Activated CD8-positive, alpha-beta memory T cell treated with anti-CD3 and anti-CD28 coated beads for 36 hours (primary cell): ENCODE data around the gene LRRC8D. TPM values are rescaled to one million over a fixed set of nuclear protein-coding genes. Genes with fewer than 3 reads are reported as not detected.

Experiments used
- CTCF ChIA-PET: fragments of 350-600 bp; sonication (Branson Sonifier 250); formaldehyde crosslinking; loops from one replicate; lab custom pipeline; 2021; ENCODE audit warnings: antibody characterized with exemption; lab: Charles Lee
- POLR2A ChIA-PET: fragments of 350-600 bp; sonication (Branson Sonifier 250); formaldehyde crosslinking; loops from one replicate; lab custom pipeline; 2021; ENCODE audit warnings: antibody characterized with exemption; lab: Charles Lee
- total RNA-seq, 2 experiments: library from RNA; stranded (reverse); gene quantifications; one replicate each; pipeline ENCODE4 v1.2.3, GENCODE V29; 2021

Gene LRRC8D
- total RNA-seq, 2 experiments from 2014 or later = 39.4 to 40.4 TPM

GRCh38 chr1:89882348-89883029 lies 61.7 kb downstream of the LRRC8D start:
- POLR2A ChIA-PET = no interaction called here
- CTCF ChIA-PET = no interaction called here

GRCh38 chr1:89883030-89883379 lies 62.2 kb downstream of the LRRC8D start:
- ChIA-PET POLR2A (no interaction called here), CTCF (no interaction called here)

- CTCF ChIA-PET = interaction anchor here (0.6 kb wide), 1 partner anchor 105 kb away, joined by 3 read pairs; no protein-coding TSS in a partner anchor
- POLR2A ChIA-PET = no interaction called here
These were observed 64.1 kb downstream of the LRRC8D start for GRCh38 chr1:89884718-89885596.

GRCh38 chr1:89887270-89887669 lies 66.4 kb downstream of the LRRC8D start:
- ChIA-PET CTCF (no interaction called here), POLR2A (no interaction called here)

- CTCF ChIA-PET = no interaction called here
- POLR2A ChIA-PET = no interaction called here
These were observed 66.9 kb downstream of the LRRC8D start for GRCh38 chr1:89887713-89888112.

GRCh38 chr1:89888480-89889322 lies 67.9 kb downstream of the LRRC8D start:
- ChIA-PET POLR2A (no interaction called here), CTCF (interaction anchor here (0.6 kb wide), 1 partner anchor 43 kb away, joined by 4 read pairs; no protein-coding TSS in a partner anchor)

- CTCF ChIA-PET = no interaction called here
- POLR2A ChIA-PET = no interaction called here
These were observed 68.4 kb downstream of the LRRC8D start for GRCh38 chr1:89889323-89889615.

- ChIA-PET CTCF (interaction anchor here (0.6 kb wide), 1 partner anchor 61 kb away, joined by 4 read pairs; no protein-coding TSS in a partner anchor), POLR2A (no interaction called here)
These were observed 69.4 kb downstream of the LRRC8D start for GRCh38 chr1:89890085-89890752.

GRCh38 chr1:89892816-89893215 lies 72.0 kb downstream of the LRRC8D start:
- CTCF ChIA-PET = interaction anchor here (1.6 kb wide), 1 partner anchor 88 kb away, joined by 3 read pairs; no protein-coding TSS in a partner anchor
- POLR2A ChIA-PET = no interaction called here

- ChIA-PET CTCF (interaction anchor here (0.6 kb wide), 1 partner anchor 108 kb away, joined by 4 read pairs; no protein-coding TSS in a partner anchor), POLR2A (no interaction called here)
These were observed 73.7 kb downstream of the LRRC8D start for GRCh38 chr1:89894210-89895201.

- ChIA-PET POLR2A (no interaction called here), CTCF (no interaction called here)
These were observed 75.5 kb downstream of the LRRC8D start for GRCh38 chr1:89896105-89896942.

- CTCF ChIA-PET = no interaction called here
These were observed 76.7 kb downstream of the LRRC8D start for GRCh38 chr1:89897347-89898133.

GRCh38 chr1:89898150-89898549 lies 77.3 kb downstream of the LRRC8D start:
- CTCF ChIA-PET = no interaction called here
- POLR2A ChIA-PET = no interaction called here

More at GRCh38 chr1:89897347-89898133, 76.7 kb downstream of the LRRC8D start:
- POLR2A ChIA-PET = no interaction called here

GRCh38 chr1:89898695-89899470 lies 78.1 kb downstream of the LRRC8D start:
- POLR2A ChIA-PET = no interaction called here
- CTCF ChIA-PET = no interaction called here

- ChIA-PET POLR2A (no interaction called here), CTCF (no interaction called here)
These were observed 79.5 kb downstream of the LRRC8D start for GRCh38 chr1:89900323-89900722.
